ENCODE results near the gene GRK1.
"Not testable (repeated sequence)": the region's sequence is repeated elsewhere in the genome, so short reads cannot be mapped to it uniquely, and the experiment has no call there.

The GRK1 gene

DNA sequence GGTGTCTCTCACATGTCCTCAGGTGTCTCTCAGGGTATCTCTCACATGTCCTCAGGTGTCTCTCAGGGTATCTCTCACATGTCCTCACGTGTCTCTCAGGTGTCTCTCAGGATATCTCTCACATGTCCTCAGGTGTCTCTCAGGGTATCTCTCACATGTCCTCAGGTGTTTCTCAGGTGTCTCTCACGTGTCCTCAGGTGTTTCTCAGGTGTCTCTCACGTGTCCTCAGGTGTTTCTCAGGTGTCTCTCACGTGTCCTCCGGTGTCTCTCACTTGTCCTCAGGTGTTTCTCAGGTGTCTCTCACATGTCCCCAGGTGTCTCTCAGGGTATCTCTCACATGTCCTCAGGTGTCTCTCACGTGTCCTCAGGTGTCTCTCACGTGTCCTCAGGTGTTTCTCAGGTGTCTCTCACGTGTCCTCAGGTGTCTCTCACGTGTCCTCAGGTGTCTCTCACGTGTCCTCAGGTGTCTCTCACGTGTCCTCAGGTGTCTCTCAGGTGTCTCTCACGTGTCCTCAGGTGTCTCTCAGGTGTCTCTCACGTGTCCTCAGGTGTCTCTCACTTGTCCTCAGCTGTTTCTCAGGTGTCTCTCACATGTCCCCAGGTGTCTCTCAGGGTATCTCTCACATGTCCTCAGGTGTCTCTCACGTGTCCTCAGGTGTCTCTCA, 42.2 kb upstream of the GRK1 start:
- H3K27ac ChIP-seq (ENCODE audit: low read depth, low read length); H3K4me3 ChIP-seq (ENCODE audit: low read depth, low read length); H3K9ac ChIP-seq (ENCODE audit: low read depth, low read length); H3K9me3 ChIP-seq (ENCODE audit: control insufficient read depth, insufficient read depth, low read length); H3K27me3 ChIP-seq (ENCODE audit: control insufficient read depth, insufficient read depth, low read length); H3K4me1 ChIP-seq (ENCODE audit: control insufficient read depth, insufficient read depth, low read length): not testable (repeated sequence)
- peaks cover 41% of the 10 kb centered on the region for H3K36me3 ChIP-seq (ENCODE audit: control insufficient read depth, insufficient read depth, low read length)

DNA sequence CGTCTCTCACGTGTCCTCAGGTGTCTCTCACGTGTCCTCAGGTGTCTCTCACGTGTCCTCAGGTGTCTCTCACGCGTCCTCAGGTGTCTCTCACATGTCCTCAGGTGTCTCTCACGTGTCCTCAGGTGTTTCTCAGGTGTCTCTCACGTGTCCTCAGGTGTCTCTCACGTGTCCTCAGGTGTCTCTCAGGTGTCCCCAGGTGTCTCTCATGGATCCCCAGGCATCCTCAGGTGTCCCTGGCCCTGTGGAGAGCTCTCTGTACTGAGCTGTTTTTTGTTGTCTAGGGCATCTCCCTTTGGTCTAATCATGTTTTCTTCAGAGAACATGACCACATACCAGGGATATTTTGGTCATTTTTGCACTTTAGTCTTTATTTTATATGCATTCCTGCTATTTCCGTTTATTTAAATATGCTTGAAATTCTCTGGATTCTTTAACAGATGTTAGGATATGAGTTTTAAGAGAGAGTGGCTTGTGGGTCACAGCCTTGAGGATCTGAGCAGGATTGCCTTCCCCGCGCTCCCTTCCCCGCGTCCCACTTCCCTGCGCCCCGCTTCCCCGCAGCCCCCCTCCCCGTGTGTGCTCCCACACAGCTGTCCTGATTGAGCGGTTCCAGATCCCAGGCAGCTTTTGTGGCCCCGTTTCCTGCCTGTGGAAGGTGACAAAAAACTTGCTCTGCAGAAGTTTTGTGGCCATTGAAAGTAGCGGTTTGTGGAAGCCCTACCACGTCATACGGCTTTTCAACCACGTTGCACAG, 40.9 kb upstream of the GRK1 start:
- H3K27ac ChIP-seq (ENCODE audit: low read depth, low read length), result no peak overlapping the region
- H3K4me3 ChIP-seq (ENCODE audit: low read depth, low read length), result no peak overlapping the region
- no peaks in the 10 kb centered on the region for H3K27me3 ChIP-seq (ENCODE audit: control insufficient read depth, insufficient read depth, low read length)
- no peaks in the 10 kb centered on the region for H3K4me1 ChIP-seq (ENCODE audit: control insufficient read depth, insufficient read depth, low read length)
- no peaks in the 10 kb centered on the region; the same call in 1 of the 2 replicates for H3K9me3 ChIP-seq (ENCODE audit: control insufficient read depth, insufficient read depth, low read length)
- no peak overlapping the region for H3K9ac ChIP-seq (ENCODE audit: low read depth, low read length)
- peaks cover 48% of the 10 kb centered on the region for H3K36me3 ChIP-seq (ENCODE audit: control insufficient read depth, insufficient read depth, low read length)

DNA sequence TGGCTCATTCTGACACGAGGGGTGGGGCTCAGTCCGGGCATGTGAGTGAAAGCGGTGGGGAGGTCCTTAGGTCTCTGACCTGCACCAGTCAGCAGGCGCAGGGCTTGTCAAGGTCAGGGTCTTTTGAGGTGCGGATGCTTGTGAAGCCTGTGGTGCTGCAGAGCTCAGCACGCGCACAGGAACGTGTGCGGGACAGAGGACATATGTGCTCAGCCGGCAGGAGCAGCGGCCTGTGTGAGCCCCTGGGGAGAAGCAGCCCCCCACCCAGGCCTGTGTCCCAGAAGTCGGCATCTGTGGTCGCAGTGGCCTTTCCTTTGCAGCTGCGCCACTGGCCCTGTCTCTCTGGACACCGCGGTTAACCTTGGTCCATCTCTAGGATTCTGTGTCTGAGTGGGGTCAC, 39.9 kb upstream of the GRK1 start:
- no peaks in the 10 kb centered on the region; the same call in 1 of the 2 replicates for H3K9me3 ChIP-seq (ENCODE audit: control insufficient read depth, insufficient read depth, low read length)
- no peak overlapping the region for H3K9ac ChIP-seq (ENCODE audit: low read depth, low read length)
- H3K27me3 ChIP-seq (ENCODE audit: control insufficient read depth, insufficient read depth, low read length), result no peaks in the 10 kb centered on the region
- H3K4me1 ChIP-seq (ENCODE audit: control insufficient read depth, insufficient read depth, low read length), result no peaks in the 10 kb centered on the region
- no peak overlapping the region for H3K4me3 ChIP-seq (ENCODE audit: low read depth, low read length)
- peaks cover 57% of the 10 kb centered on the region for H3K36me3 ChIP-seq (ENCODE audit: control insufficient read depth, insufficient read depth, low read length)
- H3K27ac ChIP-seq (ENCODE audit: low read depth, low read length), result no peak overlapping the region

DNA sequence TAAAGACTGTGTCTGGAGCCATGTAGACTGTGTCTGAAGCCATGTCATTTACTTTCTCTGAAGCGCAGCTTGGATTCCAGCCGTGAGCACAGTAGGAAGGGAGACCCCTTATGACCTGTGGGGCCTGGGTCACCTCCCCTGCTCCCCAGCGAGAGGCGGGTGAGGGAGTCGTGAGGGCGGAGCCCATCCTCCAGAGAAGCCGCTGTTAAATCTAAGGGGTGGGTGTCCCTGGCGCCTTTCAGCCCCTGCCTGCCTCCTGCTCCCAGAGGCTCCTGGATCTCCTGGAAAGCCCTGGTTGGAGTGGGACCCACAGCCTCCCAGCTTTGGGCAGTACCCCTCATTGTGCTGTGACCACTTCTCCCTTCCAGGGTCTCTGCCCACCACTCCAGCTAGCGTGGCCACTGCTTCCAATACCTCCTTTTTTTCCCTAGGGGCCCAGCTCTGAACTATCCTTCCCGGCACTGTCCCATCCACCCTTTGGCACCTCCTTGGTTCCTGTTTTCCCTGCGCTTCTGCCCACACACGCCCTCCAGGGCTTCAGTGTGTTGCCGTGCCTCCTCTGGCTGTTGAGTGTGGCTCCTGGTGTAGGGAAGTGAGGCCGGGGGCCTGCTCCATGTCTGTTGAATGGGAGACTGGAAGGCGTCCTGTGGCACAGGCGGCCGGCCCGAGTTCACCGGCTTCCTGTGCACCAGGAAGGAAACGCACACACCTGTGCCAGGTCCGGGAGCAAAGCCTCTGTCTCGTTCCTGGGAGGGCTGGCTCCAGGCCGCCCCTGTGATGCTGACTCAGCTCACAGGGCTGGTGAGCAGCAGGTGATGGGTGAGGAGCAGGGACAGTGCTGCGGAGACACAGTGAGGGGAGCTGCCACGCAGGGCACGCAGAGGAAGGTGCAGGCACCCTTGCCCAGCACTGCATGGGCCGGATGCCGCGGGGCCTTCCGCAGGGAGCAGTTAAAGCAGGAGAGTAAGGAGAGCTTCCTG, 38.4 kb upstream of the GRK1 start:
- Histone ChIP-seq H3K9me3 (ENCODE audit: control insufficient read depth, insufficient read depth, low read length) (no peaks in the 10 kb centered on the region; the same call in 1 of the 2 replicates), H3K27me3 (ENCODE audit: control insufficient read depth, insufficient read depth, low read length) (no peaks in the 10 kb centered on the region), H3K27ac (ENCODE audit: low read depth, low read length) (no peak overlapping the region), H3K4me1 (ENCODE audit: control insufficient read depth, insufficient read depth, low read length) (no peaks in the 10 kb centered on the region), H3K4me3 (ENCODE audit: low read depth, low read length) (no peak overlapping the region), H3K36me3 (ENCODE audit: control insufficient read depth, insufficient read depth, low read length) (peaks cover 59% of the 10 kb centered on the region), H3K9ac (ENCODE audit: low read depth, low read length) (no peak overlapping the region)

DNA sequence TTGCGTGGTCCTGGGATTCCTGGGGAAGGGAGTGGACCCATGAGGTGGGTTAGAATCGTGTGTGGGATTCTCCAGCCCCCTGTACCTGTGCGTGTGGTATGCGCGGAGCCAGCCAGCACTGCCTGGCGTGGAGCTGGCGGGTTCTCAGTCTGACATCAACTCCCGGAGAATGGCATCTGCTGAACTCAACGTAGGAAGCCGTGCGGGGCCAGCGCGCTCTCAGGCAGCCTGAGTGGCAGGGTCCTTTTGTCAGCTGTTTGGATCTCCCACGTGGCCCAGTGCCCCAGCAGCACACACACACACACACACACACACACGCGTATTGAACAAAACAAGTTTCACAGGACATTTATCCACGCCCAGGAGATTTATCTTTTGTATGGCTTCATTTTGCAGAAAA, 37.2 kb upstream of the GRK1 start:
- Histone ChIP-seq H3K9ac (ENCODE audit: low read depth, low read length) (no peak overlapping the region), H3K4me1 (ENCODE audit: control insufficient read depth, insufficient read depth, low read length) (no peaks in the 10 kb centered on the region), H3K27ac (ENCODE audit: low read depth, low read length) (no peak overlapping the region), H3K4me3 (ENCODE audit: low read depth, low read length) (no peak overlapping the region), H3K9me3 (ENCODE audit: control insufficient read depth, insufficient read depth, low read length) (no peaks in the 10 kb centered on the region), H3K27me3 (ENCODE audit: control insufficient read depth, insufficient read depth, low read length) (no peaks in the 10 kb centered on the region), H3K36me3 (ENCODE audit: control insufficient read depth, insufficient read depth, low read length) (peaks cover 60% of the 10 kb centered on the region)

DNA sequence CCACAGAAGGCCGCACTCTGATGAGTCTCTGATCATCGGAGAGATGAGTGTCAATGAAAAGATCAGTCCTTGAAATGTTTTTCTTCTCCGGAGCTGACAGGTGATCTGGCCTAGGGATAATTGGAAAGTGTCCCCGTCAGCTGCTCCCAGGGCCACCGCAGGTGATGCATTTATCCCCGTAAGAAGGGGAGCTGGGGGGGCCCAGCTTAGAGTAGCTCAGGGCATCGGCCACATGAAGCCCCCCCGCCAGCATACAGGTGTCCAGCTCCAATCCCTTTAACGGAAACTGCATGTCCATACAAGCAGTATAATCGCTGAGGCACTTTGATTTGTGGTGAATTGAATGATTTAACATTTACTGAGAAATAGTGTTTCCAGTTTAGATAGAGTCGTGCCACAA, 36.7 kb upstream of the GRK1 start:
- Histone ChIP-seq H3K4me1 (ENCODE audit: control insufficient read depth, insufficient read depth, low read length) (no peaks in the 10 kb centered on the region), H3K27me3 (ENCODE audit: control insufficient read depth, insufficient read depth, low read length) (no peaks in the 10 kb centered on the region), H3K9me3 (ENCODE audit: control insufficient read depth, insufficient read depth, low read length) (no peaks in the 10 kb centered on the region), H3K36me3 (ENCODE audit: control insufficient read depth, insufficient read depth, low read length) (peaks cover 64% of the 10 kb centered on the region), H3K27ac (ENCODE audit: low read depth, low read length) (no peak overlapping the region), H3K4me3 (ENCODE audit: low read depth, low read length) (no peak overlapping the region), H3K9ac (ENCODE audit: low read depth, low read length) (no peak overlapping the region)

DNA sequence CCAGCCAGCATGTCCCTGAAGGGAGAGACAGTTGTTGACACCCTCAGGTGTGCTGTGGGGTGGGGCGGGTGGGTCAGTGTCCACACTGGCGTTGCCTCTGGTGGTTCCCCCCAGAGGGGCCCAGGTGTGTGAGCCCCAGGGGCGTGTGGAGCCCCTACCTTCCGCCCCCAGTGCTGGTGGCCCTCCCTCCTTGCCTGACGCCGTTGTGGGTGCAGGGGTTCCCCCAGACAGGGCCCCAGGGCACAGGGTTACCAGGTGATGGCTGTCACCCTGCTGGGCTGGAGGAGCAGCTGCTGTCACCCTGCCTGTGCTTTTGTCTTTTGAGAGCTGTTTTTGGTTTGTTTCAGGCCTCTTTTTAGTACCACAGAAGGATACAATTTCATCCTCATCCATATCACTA, 36.2 kb upstream of the GRK1 start:
- H3K27ac ChIP-seq (ENCODE audit: low read depth, low read length), result no peak overlapping the region
- H3K4me3 ChIP-seq (ENCODE audit: low read depth, low read length), result no peak overlapping the region
- H3K9ac ChIP-seq (ENCODE audit: low read depth, low read length), result no peak overlapping the region
- no peaks in the 10 kb centered on the region for H3K27me3 ChIP-seq (ENCODE audit: control insufficient read depth, insufficient read depth, low read length)
- peaks cover 69% of the 10 kb centered on the region for H3K36me3 ChIP-seq (ENCODE audit: control insufficient read depth, insufficient read depth, low read length)
- H3K4me1 ChIP-seq (ENCODE audit: control insufficient read depth, insufficient read depth, low read length), result no peaks in the 10 kb centered on the region
- no peaks in the 10 kb centered on the region for H3K9me3 ChIP-seq (ENCODE audit: control insufficient read depth, insufficient read depth, low read length)

DNA sequence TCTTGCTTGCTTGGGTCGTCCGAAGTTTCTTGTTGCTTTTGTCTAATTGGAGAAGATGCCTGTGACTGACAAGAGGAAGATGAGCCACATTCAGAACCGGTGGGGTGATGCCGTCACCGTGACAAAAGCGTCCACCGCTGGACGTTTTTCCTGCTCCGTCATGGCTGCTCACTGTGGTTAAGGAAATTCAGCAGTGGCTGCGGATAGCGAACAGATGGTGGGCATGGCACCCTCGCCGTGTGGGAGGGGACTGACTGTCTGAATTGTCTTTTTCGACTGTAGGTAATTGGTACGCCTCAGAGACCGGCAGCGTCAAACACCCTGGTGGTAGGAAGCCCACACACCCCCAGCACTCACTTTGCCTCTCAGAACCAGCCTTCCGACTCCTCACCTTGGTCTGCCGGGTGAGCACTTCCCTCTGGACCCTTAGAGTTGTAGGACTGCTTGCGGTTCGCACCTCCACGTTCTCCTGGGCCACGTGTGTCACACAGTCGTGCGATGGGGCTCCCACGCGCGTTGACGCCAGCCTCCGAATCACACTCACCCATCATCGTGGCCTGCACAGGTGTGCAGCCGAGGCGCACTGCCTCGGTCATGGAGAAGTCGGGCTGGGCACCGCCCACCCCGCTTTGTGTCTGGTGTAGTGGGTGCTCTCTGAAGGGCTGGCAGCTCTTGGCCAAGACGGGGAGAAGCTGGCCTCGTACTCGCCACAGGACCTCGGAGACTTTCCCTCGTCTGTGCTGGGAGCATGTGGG, 35.5 kb upstream of the GRK1 start:
- H3K36me3 ChIP-seq (ENCODE audit: control insufficient read depth, insufficient read depth, low read length), result peaks cover 71% of the 10 kb centered on the region
- no peak overlapping the region for H3K4me3 ChIP-seq (ENCODE audit: low read depth, low read length)
- no peaks in the 10 kb centered on the region for H3K27me3 ChIP-seq (ENCODE audit: control insufficient read depth, insufficient read depth, low read length)
- no peaks in the 10 kb centered on the region for H3K4me1 ChIP-seq (ENCODE audit: control insufficient read depth, insufficient read depth, low read length)
- no peak overlapping the region for H3K27ac ChIP-seq (ENCODE audit: low read depth, low read length)
- no peaks in the 10 kb centered on the region for H3K9me3 ChIP-seq (ENCODE audit: control insufficient read depth, insufficient read depth, low read length)
- no peak overlapping the region for H3K9ac ChIP-seq (ENCODE audit: low read depth, low read length)

DNA sequence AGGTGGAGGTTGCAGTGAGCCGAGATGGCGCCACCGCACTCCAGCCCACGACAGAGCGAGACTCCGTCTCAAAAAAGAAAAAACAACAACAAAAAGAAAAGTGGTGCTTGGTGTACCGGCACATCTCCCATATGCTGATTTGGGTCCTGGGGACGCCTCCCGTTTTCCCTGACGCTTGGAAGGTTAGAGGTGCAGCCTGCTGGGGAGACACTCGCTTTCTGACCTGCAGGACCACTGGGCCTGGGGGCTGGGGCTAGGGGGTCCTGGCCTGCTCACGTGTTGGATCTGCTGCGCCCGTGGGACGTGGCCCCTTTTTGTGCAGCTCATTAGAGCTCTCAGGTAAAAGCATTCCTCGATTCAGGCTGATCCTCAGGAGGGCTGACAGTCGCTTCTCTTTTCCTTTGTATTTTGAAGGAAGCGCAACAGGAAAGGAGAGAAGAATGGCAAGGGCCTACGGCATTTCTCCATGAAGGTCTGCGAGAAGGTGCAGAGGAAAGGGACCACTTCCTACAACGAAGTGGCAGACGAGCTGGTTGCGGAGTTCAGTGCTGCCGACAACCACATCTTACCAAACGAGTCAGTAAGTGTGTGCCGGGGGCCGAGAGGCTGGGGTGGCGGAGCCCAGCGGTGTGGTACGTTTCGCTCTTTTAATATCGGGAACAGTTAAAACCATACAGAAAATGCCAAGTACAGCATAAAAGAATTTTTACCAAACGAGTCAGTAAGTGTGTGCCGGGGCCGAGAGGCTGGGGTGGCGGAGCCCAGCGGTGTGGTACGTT, 34.1 kb upstream of the GRK1 start:
- Histone ChIP-seq H3K9ac (ENCODE audit: low read depth, low read length) (no peak overlapping the region), H3K4me1 (ENCODE audit: control insufficient read depth, insufficient read depth, low read length) (no peaks in the 10 kb centered on the region), H3K27me3 (ENCODE audit: control insufficient read depth, insufficient read depth, low read length) (no peaks in the 10 kb centered on the region), H3K9me3 (ENCODE audit: control insufficient read depth, insufficient read depth, low read length) (no peaks in the 10 kb centered on the region), H3K4me3 (ENCODE audit: low read depth, low read length) (no peak overlapping the region), H3K27ac (ENCODE audit: low read depth, low read length) (no peak overlapping the region), H3K36me3 (ENCODE audit: control insufficient read depth, insufficient read depth, low read length) (peaks cover 81% of the 10 kb centered on the region)

DNA sequence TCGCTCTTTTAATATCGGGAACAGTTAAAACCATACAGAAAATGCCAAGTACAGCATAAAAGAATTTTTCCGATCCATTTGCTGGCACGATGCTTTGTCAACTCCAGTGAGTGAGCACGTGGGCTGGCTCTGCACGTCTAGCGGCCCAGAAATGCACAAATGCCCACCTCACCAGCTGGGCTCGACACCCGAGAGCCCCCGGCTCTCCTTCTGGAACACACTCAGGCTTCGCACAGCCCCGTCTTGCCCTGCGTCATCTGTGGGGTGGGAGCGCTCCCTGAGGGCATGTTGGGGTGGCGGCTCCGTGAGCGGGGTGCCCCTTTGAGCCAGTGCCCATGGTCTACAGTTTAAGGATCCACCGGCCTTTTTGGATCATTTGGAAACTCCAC, 33.5 kb upstream of the GRK1 start:
- H3K27me3 ChIP-seq (ENCODE audit: control insufficient read depth, insufficient read depth, low read length), result no peaks in the 10 kb centered on the region
- H3K4me3 ChIP-seq (ENCODE audit: low read depth, low read length), result no peak overlapping the region
- H3K4me1 ChIP-seq (ENCODE audit: control insufficient read depth, insufficient read depth, low read length), result no peaks in the 10 kb centered on the region
- no peak overlapping the region for H3K27ac ChIP-seq (ENCODE audit: low read depth, low read length)
- H3K36me3 ChIP-seq (ENCODE audit: control insufficient read depth, insufficient read depth, low read length), result peaks cover 86% of the 10 kb centered on the region
- no peak overlapping the region for H3K9ac ChIP-seq (ENCODE audit: low read depth, low read length)
- no peaks in the 10 kb centered on the region for H3K9me3 ChIP-seq (ENCODE audit: control insufficient read depth, insufficient read depth, low read length)
